Measurements from ENCODE around the gene C2orf92.
"Not testable (repeated sequence)": the region's sequence is repeated elsewhere in the genome, so short reads cannot be mapped to it uniquely, and the experiment has no call there.

C2orf92 gene

DNA sequence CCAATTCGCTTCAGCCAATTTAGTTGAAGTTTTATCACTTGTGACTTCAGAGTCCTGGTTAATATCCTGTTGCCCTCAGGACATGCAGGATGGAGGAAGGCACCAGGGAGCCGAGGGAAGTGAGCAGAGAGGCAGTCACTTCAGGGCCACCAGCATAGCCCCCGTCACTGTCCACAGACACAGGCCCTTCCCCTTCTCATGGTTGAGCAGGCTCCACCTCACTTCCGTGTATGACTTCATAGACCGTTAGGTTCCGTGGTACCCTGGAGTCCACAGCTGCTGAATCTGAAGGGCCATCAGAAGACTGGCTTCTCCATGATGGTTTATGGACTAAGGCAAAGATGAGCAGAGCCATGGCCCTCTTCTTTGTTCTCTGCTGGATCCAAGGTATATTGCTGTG lies at the start of gene C2orf92:
TSS of gene C2orf92 (plus strand) at position 266 of the 400 bp plus-strand sequence. CDS start at position 342, 76 bp downstream.
- 0 out of 2 replicates have a peak within 1 kb of the TSS, but pooled peaks have one; percentile 14 for H3K27ac ChIP-seq
- TF ChIP-seq Cebpa-rat (IDR thresholded peaks at IDR 0.05): no peak
- peaks cover 14% of the 10 kb centered on the region for H3K4me1 ChIP-seq
- H3K9ac ChIP-seq: no peak within 1 kb of the TSS
- H4K20me1 ChIP-seq: no peaks in the 10 kb centered on the region
- peak within 1 kb of the TSS; percentile 23; the same call in 1 of the 2 replicates for H3K4me2 ChIP-seq
- no peaks in the 10 kb centered on the region for H3K27me3 ChIP-seq
- H3K4me3 ChIP-seq: no peak within 1 kb of the TSS
- no peaks in the 10 kb centered on the region for H3K9me3 ChIP-seq
- no peaks in the 10 kb centered on the region for H3K36me3 ChIP-seq

DNA sequence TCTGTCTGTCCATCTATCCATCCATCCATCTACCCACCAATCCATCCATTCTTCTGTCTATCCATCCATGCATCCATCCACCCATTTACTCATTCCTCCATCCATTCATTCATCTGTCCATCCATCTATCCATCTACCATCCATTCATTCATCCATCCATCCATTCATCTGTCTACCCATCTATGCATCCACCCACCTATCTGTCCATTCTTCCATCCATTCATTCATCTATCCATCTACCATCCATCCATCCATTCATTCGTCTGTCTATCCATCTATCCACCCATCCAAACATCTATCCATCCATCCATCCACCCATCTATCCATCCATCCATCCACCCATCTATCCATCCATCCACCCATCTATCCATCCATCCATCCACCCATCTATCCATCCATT lies 49.0 kb upstream of the C2orf92 start:
- not testable (repeated sequence) for H3K4me1 ChIP-seq, H3K9ac ChIP-seq, H3K9me3 ChIP-seq, H3K4me3 ChIP-seq, H3K36me3 ChIP-seq, H3K27me3 ChIP-seq, H4K20me1 ChIP-seq, H3K27ac ChIP-seq, H3K4me2 ChIP-seq

DNA sequence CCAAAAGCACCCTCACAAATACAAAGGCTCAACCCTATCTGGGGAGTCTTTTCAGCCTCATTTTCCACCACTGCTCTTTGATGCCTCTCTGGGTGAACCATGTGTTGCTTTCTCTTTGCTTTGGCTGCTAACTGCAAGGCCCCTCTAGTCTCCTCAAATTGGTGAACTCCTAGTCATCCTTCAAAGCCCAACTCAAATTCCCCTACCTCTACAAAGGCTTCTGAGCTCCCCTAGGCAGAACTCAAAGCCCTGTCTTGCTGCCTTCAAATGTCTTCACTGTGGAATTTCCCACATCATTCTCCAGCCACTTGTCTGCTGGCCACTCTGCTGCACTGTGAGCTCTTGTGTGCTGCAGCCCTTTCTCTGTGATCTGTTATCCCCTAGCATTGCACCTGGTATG lies 46.5 kb upstream of the C2orf92 start:
- not testable (repeated sequence) for H3K27ac ChIP-seq, H3K36me3 ChIP-seq, H4K20me1 ChIP-seq, H3K9me3 ChIP-seq, H3K4me1 ChIP-seq, H3K4me3 ChIP-seq, H3K9ac ChIP-seq, H3K27me3 ChIP-seq
- peak overlapping the region; percentile 45 for H3K4me2 ChIP-seq

DNA sequence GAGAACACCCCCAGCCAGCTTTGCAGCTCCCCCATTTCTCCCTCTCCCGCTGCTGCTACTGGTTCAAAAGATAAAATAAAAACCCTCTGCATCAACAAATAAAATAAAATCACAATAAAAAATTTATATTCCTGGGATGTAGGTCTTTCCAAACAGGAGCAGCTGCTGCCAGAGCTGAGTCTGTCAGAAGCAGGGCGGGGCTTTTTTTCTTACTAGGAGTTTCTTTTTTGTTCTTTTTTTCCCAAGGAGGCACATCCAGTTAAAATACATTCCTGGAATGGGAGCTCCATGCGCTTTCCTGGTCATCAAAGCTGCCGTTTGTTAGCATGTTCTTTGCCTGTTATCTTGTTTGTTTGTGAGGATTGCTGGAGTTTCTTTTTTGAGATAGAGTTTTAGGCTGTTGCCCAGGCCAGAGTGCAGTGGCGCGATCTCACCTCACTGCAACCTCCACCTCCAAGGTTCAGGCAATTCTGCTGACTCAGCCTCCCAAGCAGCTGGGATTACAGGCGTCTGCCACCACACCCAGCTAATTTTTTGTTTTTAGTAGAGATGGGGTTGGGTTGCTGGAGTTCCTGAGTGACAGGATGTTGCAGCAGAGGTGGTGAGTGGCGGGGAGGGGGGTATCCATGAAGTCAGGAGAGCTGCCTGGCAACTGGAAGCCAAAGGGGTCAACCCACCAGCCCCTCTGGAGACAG lies 44.0 kb upstream of the C2orf92 start:
- H3K9me3 ChIP-seq, H3K27ac ChIP-seq, H3K27me3 ChIP-seq, H3K4me1 ChIP-seq, H3K36me3 ChIP-seq, H3K9ac ChIP-seq, H4K20me1 ChIP-seq, H3K4me3 ChIP-seq, H3K4me2 ChIP-seq: not testable (repeated sequence)

DNA sequence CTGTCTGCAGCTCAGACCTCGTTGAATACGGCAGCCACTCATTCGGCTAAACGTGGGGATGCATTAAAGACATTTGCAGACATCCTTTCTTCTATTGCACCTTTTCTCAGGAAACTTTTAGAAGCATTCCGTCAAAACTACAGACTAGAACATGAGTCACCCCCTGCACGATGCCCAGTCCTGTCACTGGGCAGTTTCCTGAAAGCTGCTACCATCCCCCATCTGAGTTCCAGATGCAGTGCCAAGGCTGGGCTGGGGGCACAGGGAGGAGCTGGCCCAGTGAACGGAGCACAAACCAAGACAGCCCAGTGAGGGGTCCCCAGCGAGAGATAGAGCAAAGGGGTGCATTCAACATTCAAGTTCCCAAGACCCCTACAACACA lies 43.5 kb upstream of the C2orf92 start:
- H3K9ac ChIP-seq, H3K9me3 ChIP-seq, H3K4me1 ChIP-seq, H3K27me3 ChIP-seq, H3K36me3 ChIP-seq, H3K27ac ChIP-seq, H4K20me1 ChIP-seq, H3K4me3 ChIP-seq, H3K4me2 ChIP-seq: not testable (repeated sequence)

DNA sequence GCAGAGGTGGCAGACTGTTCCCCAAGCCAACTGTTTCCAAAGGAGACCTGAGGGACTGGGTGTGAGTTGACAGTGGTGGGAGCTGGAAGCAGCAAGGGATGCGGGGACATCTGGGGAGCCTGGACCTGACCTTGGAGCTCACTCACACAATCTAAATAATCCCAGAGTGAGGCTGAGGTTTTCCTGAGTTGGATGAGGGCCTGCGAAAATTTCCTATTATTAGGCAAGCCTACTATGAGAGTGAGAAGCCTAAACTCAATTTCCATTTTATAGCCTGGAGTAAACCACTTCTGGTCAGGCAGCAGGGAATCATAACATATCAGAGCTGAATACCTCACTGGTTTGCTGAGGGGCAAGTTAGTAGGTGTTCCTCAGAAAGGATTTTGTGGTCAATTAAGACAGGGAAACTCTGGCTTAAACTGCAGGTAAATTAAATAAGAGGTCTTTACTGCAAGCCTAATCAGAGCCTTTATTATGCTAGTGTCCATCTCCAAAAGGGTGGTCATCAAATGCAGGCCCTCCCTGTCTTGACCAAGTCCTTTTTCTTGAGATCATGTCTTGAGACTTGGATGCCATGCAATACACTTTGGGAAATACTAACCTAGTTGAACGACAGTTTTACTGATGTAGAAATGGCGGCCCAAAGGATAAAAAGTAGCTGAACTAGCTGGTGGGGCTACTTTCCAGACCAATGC lies 25.3 kb upstream of the C2orf92 start:
- H3K9me3 ChIP-seq: no peaks in the 10 kb centered on the region
- peak overlapping the region; percentile 95; the same call in 1 of the 2 replicates for H3K4me2 ChIP-seq
- no peak for TF ChIP-seq Cebpa-rat (IDR thresholded peaks at IDR 0.05)
- no peaks in the 10 kb centered on the region; the same call in 1 of the 2 replicates for H4K20me1 ChIP-seq
- H3K4me1 ChIP-seq: peaks cover 21% of the 10 kb centered on the region
- H3K4me3 ChIP-seq: no peak overlapping the region
- H3K36me3 ChIP-seq: peaks cover 24% of the 10 kb centered on the region
- H3K9ac ChIP-seq: no peak overlapping the region
- no peak overlapping the region for H3K27ac ChIP-seq
- H3K27me3 ChIP-seq: no peaks in the 10 kb centered on the region

DNA sequence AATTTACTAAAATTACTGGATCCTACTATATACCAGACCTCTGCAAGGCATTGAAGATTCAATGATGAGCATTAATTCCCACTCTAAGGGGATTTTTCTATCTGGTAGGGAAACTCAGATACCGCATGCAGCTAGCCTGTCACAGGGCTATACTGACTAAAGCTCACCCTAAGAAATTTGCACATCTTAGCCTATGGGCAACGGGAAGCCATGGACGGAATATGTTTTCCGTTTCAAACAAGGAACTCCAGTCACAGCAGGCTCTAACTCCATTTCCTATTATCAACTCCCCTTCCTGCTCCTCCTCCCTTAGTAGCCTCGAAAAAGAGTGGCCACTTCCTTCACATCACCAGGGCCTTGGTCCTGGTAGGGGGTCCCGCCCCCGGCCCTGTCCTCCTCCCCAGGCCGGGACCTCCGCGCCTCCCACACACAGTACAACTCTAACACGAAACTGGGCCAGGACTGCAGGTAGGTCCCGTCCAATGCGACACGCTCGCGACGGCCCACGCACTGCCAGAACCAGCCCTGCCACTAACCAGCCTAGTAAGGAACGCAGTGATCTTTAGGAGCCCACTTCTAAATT lies 24.3 kb upstream of the C2orf92 start:
- peak overlapping the region; percentile 95 for H3K9ac ChIP-seq
- peak overlapping the region; percentile 90 for H3K4me3 ChIP-seq
- peaks cover 21% of the 10 kb centered on the region for H3K4me1 ChIP-seq
- peak overlapping the region; percentile 95 for H3K4me2 ChIP-seq
- H3K9me3 ChIP-seq: no peaks in the 10 kb centered on the region
- peaks cover 34% of the 10 kb centered on the region for H3K36me3 ChIP-seq
- peak overlapping the region; percentile 82 for H3K27ac ChIP-seq
- H4K20me1 ChIP-seq: no peaks in the 10 kb centered on the region; the same call in 1 of the 2 replicates
- TF ChIP-seq Cebpa-rat (IDR thresholded peaks at IDR 0.05): no peak
- H3K27me3 ChIP-seq: no peaks in the 10 kb centered on the region

DNA sequence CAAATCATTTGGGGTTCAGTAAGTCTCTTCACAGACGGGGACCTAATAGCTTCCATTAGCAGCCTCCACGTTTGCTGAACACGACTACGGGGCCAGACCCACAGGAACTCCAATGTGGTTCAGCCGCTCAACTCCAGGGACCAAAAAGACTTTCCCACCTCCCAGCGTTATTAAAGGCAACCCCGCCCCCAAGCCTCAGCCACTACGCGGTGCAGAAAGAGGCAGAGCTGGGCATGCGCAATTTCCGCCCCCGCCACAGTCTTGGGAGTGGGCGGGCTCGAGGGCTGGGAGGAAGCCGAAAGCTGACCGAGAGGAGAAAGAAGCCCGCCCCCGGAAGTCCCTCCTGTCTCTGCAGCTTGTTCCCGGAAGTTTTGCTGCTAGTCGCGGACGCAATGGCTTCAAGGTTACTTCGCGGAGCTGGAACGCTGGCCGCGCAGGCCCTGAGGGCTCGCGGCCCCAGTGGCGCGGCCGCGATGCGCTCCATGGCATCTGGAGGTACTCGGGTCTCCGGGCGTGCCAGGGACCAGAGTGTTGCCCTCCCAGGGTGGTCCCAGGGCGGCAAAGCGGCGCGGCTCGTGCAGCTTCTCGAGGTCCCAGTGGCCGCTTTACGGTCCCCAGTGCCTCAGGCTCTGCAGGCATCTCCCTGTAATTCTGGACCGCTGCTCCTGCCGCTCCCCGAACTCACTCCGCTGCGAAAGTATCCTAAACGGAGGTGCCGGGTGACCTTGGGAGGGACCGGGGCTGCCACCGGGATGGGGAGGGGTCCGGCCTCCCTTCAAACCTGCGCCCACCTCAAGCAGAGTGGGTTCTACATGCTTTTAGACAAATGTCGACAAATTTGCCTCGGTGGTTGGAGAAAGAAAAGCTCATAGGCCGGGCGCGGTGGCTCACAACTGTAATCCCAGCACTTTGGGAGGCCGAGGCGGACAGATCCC lies 23.6 kb upstream of the C2orf92 start, which contains the start of gene COX5B:
TSS of gene COX5B (plus strand) at position 368 of the 935 bp plus-strand sequence. CDS start at position 393, 25 bp downstream.
- Histone ChIP-seq H3K27ac (peak within 1 kb of the TSS; percentile 91), H4K20me1 (no peaks in the 10 kb centered on the region; the same call in 1 of the 2 replicates), H3K9me3 (no peaks in the 10 kb centered on the region), H3K4me2 (peak within 1 kb of the TSS; percentile 95), H3K4me1 (peaks cover 21% of the 10 kb centered on the region), H3K36me3 (peaks cover 42% of the 10 kb centered on the region), H3K27me3 (no peaks in the 10 kb centered on the region), H3K4me3 (peak within 1 kb of the TSS; percentile 90), H3K9ac (peak within 1 kb of the TSS; percentile 95)
- TF ChIP-seq Cebpa-rat (IDR thresholded peaks at IDR 0.05): no peak

DNA sequence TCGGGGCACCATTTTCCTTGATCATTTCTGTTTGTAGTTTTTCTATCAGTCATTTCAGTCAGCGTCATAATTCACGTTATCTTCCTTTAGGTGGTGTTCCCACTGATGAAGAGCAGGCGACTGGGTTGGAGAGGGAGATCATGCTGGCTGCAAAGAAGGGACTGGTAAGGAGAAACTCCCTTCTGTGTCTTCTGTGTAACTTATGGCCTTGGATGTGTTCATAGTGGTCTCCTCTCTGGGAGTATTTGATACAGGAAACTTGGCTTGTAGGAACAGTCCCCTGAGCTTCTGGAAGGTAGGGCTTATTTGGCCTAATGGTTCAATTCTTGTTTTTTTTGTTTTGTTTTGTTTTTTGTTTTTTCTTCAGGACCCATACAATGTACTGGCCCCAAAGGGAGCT lies 22.5 kb upstream of the C2orf92 start:
- Histone ChIP-seq H3K4me1 (peaks cover 21% of the 10 kb centered on the region), H3K27ac (peak overlapping the region; percentile 91; the same call in 1 of the 2 replicates), H4K20me1 (no peaks in the 10 kb centered on the region; the same call in 1 of the 2 replicates), H3K27me3 (no peaks in the 10 kb centered on the region), H3K36me3 (peaks cover 47% of the 10 kb centered on the region), H3K4me3 (peak overlapping the region; percentile 90), H3K9ac (peak overlapping the region; percentile 95), H3K4me2 (peak overlapping the region; percentile 91), H3K9me3 (no peaks in the 10 kb centered on the region)
- no peak for TF ChIP-seq Cebpa-rat (IDR thresholded peaks at IDR 0.05)
